NCI-H748 (cell line): Measurements from ENCODE around the gene MAPK8.

Source experiments
- DNase-seq: peaks from one replicate; lab custom pipeline; 2025; ENCODE audit not compliant: unreplicated experiment; lab: John Stamatoyannopoulos, UW

The MAPK8 gene

DNA sequence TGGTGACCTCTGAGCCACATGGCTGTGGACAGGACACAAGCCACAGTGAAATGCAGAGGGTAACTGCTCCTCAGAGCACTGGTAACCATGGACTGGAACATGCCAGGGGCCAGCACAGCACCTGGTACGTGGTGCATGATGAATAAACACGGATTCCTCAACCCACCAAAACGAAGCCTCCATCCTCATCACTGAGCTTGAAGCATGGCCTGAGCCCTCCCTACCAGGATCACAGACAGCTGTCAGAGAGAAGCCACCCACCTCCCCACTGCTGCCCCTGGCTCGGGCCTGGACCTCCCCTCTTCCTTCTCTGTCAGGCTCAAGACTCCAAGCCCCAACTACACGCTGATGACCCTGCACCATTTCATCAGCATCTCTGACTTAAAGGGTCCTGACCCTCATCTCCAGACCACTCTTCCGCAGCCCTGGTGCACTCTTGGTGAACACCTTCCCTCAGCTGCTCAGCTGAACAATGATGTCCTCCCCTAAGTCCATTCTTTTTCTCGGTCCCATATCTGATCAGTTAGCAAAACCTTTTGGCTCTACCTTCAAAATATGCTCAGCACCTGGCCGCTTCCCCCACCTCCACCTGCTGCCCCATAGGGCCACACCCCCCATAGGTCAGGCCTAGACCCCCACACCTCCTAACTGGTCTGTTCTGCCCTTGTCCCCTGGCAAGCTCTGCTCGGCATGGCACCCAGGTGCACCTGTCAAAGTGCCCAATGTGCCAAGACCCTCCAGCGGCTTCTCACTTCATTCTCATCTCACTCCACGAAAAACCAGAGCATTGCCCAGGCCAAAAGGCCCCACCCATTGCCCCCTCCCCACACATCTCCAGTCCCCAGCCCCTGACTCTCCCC lies 141.1 kb downstream of the MAPK8 start:
- DNase-seq, result no peak

DNA sequence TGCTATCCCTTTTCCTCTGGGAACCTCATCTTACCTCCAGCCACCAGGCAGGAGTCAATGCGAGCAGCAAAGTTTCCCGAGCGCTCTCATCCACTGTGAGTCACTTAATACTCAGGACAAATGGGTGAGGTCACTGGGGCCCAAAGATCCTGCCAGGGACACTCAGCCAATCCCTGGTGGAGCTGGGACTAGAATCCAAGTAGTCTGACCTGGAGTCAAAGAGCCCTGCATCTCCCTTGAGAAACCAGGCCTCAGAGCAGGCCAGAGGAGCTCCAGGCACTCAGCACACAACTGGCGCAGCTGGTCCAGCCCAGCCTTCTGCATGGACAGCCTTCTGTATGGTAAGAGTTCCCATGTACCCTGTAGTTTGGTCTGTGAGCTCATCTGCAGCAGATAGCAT lies 142.3 kb downstream of the MAPK8 start:
- no peak for DNase-seq

DNA sequence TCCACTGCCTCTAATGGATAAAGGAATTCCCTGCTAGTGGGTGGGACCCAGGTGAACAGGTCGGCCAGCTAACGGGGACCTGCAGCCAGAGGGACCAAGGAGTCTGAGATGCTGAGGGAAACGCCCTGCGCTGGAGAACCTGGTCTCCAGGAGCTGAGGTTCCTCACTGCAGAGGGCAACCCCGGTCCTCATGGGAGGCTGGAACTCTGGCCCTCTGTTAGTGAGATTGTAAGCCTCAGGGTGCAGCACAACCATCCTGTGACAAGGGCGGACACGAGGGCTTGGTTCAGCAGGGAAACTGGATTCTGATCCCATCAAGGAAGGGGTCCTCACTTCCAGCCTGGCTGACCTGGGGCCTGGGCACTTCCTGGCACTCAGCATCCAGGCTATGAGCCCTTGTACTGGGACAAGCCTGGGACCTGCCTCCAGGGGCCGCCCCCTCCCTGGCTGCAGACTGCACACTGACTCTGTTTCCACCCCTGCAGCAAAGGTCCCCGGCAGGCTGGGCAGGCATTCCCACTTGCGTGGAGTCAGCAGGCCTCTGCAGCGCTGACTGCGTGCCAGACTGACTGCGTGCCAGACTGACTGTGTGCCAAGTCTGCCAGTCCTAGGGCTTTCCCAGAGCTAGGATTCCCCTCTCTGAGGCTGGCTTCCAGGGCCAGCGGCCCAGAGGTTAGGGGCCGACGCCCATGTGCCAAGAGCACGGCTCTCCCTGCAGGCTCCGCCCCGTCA lies 143.2 kb downstream of the MAPK8 start:
- no peak for DNase-seq

DNA sequence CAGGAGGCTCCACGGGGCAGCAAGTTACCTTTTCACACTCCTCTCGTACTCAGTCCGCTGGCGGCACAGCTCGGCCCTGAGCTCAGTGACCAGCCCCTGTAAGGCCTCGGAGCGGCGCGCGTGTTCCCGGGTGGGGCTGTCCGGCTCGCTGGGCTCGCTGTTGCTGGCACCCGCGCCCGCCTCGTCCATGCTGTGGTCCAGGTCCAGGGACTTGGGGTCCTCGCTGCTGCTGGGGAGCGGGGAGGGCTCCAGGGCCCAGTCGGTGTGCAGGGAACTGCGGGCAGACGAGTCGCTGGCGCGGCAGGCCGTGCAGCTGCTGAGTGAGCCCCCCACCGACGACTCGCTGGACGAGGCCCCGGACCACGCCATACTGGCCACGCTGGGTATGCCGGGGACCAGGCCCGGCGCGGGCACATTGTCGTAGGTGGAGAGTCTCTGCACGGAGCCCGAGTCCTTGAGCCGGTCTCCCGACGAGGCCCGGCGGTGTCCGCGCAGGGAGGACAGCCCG lies 143.8 kb downstream of the MAPK8 start:
- no peak for DNase-seq

DNA sequence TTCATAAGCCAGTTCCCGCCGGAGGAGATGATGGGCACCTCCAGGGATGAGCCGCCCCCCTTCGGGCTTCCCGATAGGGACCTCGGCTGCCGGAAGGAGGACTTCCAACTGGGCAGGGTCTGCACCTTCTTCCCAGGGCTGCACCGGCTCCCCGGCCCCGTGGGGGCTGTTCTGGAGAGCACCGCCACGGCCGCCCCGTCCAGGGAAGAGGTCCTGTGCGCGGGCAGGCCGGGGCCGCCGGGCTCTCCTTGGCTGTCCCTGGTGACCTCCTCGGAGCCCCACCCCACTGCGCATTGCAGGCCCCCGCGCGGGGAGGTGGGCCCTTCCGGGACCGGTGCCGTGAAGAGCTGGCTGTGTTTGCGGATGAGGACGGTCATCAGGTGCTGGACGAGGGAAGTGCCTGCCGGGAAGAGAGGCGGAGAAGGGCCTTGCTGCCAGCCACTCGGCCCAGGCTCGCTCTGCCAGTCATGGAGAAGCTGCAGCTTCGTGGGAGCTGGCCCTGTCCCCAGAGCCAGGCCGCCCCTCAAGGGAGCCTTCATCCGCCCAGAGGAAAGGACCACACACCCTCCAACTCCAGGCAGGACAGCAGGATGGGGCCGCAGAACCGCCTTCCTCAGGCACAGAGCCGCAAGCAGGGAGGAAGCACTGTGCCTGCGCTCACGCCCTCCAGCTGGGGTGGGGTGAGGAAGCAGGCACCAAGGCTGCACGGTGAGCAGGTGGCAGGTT lies 144.4 kb downstream of the MAPK8 start:
- DNase-seq, result no peak

DNA sequence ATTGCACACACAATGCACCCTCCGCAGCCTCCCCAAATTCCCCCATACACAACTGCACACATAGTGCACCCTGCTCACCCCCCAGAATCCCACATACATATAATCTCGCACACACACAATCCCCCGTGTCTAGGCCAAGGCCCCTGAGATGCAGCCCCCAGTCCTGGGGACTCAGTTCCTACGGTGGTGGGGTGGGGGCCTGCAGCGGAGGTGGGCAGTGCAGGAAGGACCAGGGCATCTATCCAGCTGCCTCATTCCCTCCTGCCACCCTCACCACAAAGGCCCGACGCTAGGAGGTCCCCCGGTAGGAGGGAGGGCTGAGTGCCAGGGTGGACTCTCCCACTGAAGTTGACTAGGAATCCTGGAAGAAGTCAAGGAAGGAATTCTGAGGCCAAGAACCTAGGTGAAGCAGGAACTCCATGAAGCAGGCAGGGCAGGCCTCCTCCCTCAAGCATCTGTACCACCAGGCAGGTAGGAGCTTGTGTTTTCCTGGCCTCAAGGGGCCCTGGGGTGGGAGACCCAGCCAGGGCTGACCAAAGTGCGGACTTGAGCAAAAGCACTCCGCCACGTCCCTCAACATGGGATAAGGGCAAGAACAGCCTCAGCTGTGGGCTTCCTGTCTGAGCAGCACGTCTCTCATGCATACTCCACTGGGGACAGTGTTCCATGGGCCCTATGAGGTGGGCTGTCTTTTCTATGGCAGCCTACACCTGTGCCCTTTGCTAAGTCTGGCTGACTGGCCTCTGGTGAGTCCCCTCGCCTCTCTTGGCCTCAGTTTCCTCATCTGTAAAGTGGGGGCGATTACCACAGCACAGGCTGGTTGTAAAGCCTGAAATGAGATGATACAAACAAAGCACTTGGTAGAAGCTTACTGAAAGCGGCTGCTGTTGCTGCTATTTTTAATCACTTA lies 145.7 kb downstream of the MAPK8 start:
- DNase-seq, result no peak

DNA sequence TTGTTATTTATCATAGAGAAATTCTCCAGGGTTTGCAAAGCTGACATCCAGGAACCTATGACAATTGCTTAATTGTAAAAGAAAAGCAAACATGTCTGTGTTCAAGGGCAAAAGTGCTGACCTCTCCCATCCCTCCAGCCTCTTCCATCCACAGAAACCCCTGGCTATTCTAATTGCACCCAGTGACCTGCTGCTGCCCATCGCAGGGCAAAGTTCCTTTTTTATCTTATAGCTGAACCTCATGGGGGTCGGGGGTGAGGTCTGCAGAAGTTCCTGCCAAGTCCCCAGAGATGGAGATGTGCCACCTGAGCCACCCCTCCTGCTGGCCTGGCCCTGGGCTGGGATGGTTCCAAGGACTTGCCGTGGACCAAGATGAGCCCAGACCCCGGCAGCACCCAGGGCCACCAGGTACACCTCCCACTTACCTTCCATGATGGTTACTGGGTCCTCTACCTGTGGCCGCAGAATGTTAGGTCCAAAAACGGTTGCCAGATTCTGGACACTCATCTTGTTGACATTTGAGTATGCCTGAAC lies 146.5 kb downstream of the MAPK8 start:
- DNase-seq, result no peak

DNA sequence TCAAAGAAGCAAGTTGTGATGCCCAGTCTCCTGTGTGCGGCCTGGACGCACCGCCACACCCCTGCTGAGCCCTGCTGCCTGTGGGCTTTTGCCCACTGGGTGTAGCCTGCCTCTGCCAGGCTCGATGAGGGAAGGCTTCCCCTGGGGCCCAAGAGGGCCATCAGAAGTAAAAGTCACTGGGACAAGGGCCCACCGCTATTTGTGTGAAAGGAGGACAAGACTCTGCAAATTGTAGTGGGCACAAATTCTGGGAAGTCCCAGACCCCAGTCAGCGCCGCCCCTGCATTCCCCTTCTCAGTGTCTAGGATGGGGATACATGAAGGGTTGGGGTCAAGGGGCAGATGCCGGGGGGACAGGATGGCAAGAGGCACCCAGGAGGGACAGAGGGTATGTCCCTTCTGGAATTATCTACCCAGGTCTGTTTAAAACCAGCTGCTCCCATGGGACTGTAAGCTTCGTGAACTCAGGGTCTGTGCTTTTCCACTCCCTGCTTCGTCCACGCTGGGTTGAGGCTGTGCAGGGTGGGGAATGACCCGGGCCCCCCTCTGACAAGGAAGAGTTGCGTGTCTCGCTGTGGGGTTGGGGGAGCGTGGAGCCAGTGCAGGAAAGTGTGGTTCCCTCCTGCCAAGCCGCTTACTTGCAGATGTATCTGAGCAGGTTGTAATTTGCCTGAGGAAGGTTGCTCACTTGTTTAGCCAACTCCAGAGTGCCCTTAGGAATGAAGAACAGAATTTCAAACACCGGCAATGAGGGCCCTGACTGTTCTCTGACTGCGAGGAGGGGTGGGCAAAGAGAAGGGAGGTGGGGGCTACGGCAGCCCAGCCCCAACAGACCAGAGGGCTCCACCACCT lies 147.2 kb downstream of the MAPK8 start:
- DNase-seq, result no peak

DNA sequence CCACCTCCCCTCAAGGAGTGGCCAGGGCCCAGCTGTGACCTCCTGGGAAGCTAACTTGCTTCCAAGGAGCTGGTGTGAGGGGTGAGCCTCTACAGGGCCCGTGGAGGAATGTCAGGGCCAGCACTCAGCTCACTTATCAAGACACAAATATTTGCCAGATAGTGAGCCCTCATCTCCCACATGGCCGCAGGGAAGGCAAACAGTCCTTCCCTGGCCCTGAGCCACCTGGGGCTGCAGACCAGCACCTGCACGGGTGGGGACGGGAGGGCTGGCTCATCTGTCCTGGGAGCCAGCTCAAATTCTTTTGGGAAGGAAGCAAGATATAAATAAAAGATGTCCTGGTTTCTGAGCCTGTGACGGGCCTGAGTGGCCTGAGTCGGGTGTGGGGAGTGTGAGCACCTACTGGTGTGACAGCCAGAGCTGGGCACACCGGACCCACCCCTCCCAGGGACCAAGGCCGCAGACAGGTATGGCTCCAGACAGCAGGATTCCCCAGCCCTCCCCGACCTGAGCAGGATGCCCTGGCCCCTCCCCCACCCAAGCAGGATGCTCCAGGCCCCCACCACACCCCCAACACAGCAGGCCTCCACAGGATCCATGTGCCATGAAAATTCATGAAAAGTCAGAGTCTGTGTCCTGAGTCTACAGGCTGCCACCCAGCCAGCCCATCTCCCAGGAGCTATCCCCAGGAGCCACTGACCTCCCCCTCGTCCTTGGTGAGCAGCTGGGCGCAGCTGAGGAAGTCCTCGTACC lies 148.0 kb downstream of the MAPK8 start:
- no peak for DNase-seq

DNA sequence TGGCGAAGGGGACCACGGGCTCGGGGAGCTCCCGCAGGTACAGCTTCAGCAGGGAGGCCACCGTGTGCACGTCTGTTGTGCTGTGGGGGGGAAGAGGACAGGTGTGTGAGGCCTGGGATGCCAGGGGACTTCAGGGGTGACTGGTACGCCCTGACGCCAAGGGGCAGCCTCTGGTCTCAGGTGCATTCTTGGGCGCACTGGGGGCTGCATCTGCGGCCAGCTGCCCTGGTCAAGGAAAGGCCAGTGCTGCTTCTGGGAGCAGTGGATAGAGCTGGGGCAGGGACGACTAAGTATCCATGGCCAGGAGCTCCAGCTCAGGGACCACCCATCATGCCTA lies 148.5 kb downstream of the MAPK8 start:
- no peak for DNase-seq

DNA sequence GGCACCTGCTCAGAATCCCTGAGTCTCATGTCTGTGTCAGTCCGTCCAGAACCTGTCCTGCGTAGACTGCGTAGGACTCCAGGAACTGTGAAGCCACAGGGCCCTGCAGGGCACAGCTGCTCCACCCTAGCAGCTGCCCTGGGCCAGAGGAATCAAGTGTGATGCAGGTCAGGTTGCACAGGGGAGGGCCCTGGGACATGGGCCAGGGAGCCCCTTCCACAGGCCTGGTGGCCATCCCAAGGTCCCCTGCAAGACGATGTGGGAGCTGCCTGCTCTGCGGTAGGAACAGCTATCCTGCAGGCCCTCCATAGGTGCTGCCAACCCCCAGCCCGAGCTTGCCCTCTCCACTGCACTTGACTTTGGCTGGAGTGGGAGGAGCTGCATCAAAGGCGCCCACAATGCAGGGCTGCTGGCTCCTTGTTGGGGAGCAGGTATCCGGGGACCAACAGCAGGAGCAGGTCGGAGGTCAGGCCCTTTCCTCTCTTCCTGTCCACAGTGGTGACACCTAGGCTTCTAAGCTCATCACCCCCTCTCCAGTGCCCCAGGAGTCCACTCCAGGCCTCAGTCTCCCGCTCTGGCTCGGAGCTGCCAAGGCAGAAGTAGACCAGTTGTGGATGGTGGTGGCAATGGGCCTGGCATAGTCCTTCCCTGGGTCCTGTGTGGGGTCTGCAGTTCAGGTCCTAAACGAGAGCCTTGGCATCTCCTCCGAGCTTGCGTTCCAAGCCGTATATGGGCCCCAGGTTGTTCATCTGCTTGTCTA lies 149.1 kb downstream of the MAPK8 start:
- DNase-seq, result no peak

DNA sequence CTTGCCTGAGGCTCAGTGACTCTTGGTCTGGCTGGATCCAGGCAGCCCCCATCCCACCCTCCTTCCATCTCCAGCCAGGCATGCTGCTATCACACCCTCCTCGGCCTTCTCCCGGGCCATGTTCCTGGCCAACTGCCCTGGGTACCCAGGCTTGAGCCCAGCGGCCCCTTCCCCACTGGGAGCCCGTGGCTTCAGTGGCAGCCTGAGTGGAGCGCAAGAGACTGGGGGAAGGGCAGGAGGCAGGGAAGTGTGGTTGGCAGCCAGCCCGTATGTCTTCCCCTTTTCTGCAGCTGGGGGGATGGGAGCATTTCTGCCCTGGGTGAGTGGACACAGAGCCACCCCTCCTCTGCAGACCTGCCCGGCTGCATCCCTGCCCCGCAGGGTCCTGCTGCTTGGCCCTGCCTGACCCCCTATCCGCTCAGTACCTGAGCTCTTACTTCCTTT lies 149.9 kb downstream of the MAPK8 start:
- no peak for DNase-seq

DNA sequence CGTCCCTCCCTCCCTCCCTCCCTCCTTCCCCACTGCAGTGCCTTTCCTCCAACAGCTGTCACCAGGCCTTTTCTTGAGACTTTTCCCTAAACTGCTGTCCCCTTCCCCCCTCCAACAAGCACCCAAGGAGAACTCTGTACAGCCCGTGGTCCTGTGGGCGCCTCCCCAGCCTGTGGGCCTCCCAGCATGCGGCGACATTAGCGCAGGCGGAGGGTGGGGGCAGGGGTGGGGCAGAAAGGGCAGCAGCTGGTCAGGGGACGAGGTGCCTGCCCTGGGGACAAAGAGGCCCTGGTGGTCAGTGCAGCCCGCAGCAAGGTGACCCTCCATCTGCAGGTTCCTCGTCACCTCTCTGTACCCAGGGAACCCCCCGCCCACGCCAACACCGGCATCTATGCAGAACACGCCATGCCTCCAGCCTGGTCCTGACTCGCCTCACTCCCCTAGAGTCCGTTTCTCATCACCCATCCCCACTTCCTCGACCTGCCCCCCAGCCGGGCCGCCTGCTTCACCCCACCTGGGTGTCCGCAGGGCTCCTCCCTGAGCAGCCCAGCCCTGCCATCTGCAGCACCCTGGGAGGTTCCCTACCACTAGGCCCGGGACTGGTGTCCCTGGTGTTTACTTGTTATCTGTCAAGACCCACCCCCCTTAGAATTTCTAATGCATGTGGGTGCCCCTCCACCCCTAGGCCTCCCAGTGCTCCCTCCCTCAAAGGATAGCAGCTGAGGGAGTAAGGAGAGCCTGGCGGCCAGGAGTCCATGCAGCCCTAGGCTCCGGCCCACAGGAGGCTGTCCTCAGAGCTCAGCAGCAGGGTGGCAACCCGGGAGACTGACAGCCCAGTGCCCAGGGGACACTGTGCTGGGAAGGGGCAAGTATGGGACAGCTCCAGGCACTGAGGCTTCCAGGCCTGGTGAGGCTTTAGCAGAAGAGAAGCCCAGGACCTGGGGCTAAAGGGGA lies 150.6 kb downstream of the MAPK8 start:
- no peak for DNase-seq

DNA sequence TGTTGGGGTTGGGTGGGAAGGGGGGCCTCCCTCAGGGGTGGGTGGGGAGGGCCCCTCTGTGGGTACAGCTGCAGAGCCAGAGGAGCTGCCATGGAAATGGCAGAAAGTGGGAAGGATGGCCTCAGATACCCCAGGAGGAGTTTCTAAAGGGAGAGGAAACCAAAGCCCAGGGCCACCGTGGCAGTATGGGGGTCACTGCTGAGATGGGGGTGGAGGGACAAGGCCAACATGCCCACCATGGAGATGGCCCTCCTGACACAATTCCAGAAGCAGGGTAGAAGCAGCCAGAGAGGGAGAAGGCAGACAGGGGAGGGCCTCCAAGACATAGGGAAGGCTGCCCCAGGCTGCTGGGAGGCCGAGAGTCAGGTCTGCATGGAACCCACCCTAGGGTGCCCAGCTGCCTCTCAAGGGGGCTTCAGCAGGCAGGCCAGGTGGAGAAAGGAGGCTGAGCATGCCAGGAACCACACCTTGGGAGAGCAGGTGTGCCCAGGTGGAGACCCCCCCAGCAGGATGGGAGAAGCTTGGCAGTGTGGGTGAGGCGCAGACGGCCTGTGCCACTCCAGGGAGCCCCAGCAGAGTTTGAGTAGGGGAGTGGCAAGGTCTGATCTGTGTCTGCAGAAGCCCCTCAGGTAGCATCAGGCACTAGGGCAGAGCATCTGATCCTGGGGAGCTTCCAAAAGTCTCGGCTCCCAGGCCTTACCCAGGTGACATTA lies 151.6 kb downstream of the MAPK8 start:
- no peak for DNase-seq

DNA sequence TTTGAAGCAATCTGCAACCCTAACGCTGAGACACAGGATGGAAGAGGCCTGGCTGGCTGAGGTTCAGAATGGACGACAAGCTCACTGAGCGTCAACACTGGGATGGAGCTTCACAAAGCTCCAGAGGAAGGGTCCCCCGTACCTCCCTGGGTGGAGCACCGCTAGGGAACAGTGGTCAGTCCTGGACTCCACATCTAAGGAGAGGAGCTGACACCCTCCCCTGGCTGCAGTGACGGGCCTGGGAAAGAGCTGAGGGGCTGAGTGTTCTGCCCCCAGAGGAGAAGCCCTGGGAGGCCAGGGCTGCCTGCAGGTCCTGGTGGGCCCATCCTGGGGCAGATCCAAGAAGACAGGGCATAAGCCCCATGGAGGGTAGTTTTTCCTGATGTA lies 152.2 kb downstream of the MAPK8 start:
- no peak for DNase-seq
